PFSK-1 (cell line): ENCODE data around the gene CYP2W1.

Experiments used
- SIN3A ChIP-seq: IDR thresholded peaks from 2 replicates; pipeline ENCODE4 v1.6.1; 2012; ENCODE audit warnings: mild to moderate bottlenecking, low read length, moderate library complexity, borderline replicate concordance; ENCODE audit not compliant: insufficient read depth
- TF ChIP-seq, protein P1 (sequence below), 2 experiments: IDR thresholded peaks; 2 replicates each; pipeline versions ENCODE4 v1.6.1 to v1.8.0; 2011 to 2012; ENCODE audit warnings: low read depth in 2 of 2, low read length in 2 of 2, control low read depth in 1 of 2, inconsistent platforms in 1 of 2, mild to moderate bottlenecking in 1 of 2, moderate library complexity in 1 of 2; ENCODE audit not compliant: insufficient read depth in 1 of 2

DNA sequence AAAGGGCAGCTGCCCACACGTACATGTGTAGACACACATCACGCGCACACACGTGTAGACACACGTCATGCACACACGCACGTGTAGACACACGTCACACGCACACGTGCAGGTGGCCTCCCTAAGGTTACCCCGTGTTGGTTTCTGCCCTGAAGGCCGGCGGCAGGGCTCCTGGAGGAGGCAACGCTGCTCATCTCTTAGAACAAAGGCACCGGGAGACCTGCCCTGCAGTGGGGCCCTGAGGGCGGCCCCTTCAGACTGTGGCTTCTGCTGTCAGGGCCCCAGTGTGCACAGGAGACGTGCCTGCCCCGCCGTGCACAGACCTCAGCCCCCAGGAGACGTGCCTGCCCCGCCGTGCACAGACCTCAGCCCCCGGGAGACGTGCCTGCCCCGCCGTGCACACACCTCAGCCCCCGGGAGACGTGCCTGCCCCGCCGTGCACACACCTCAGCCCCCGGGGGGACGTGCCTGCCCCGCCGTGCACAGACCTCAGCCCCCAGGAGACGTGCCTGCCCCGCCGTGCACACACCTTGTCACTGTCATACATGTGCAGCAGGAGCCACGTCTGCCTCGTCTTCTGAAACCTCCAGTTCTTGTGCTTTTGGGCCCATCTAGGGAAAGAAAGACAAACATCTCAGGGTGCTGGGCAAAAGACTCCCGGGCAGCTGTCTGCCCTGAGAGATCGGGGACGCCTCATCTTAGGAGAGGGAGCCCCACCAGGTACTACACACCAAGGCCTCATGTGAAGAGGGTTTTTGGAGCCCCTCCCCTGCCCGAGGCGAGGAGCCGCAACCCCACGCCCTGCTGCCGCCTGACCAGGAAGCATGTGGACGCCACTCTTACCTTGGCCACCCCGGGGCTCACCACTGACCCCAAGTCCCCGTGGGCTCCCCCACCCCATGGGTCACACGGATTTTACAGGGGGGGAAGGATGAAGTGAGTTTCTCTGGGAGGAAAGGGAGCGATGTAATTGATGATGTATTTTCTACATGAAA, 17.3 kb downstream of the CYP2W1 start:
- TF ChIP-seq, protein P1, sequence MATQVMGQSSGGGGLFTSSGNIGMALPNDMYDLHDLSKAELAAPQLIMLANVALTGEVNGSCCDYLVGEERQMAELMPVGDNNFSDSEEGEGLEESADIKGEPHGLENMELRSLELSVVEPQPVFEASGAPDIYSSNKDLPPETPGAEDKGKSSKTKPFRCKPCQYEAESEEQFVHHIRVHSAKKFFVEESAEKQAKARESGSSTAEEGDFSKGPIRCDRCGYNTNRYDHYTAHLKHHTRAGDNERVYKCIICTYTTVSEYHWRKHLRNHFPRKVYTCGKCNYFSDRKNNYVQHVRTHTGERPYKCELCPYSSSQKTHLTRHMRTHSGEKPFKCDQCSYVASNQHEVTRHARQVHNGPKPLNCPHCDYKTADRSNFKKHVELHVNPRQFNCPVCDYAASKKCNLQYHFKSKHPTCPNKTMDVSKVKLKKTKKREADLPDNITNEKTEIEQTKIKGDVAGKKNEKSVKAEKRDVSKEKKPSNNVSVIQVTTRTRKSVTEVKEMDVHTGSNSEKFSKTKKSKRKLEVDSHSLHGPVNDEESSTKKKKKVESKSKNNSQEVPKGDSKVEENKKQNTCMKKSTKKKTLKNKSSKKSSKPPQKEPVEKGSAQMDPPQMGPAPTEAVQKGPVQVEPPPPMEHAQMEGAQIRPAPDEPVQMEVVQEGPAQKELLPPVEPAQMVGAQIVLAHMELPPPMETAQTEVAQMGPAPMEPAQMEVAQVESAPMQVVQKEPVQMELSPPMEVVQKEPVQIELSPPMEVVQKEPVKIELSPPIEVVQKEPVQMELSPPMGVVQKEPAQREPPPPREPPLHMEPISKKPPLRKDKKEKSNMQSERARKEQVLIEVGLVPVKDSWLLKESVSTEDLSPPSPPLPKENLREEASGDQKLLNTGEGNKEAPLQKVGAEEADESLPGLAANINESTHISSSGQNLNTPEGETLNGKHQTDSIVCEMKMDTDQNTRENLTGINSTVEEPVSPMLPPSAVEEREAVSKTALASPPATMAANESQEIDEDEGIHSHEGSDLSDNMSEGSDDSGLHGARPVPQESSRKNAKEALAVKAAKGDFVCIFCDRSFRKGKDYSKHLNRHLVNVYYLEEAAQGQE (IDR thresholded peaks at IDR 0.05; ENCODE audit: insufficient read depth in 1 of 2, low read depth in 2 of 2, low read length in 2 of 2), result no peak
- no peak for TF ChIP-seq SIN3A
